HG02759 (cell line): ENCODE results near the gene IFITM5.

ENCODE experiments used
- ATAC-seq: cut with Tn5 transposase; IDR thresholded peaks from one replicate; pipeline ENCODE4 v1.9.1; 2021; ENCODE audit warnings: mild to moderate bottlenecking, moderate library complexity; ENCODE audit not compliant: unreplicated experiment

The IFITM5 gene

GRCh38 chr11:269146-269890 lies 30.0 kb downstream of the IFITM5 start:
- ATAC-seq = peak; percentile 69

- peak; percentile 47 for ATAC-seq
Observed at GRCh38 chr11:268716-269145, 30.6 kb downstream of the IFITM5 start.

GRCh38 chr11:267491-267994 lies 31.8 kb downstream of the IFITM5 start:
- no peak for ATAC-seq

- no peak for ATAC-seq
Observed at GRCh38 chr11:266676-267439, 32.5 kb downstream of the IFITM5 start.

GRCh38 chr11:261624-262023 lies 37.7 kb downstream of the IFITM5 start:
- ATAC-seq = no peak

- no peak for ATAC-seq
Observed at GRCh38 chr11:259413-259812, 39.9 kb downstream of the IFITM5 start.

- no peak for ATAC-seq
Observed at GRCh38 chr11:257766-258493, 41.4 kb downstream of the IFITM5 start.

- no peak for ATAC-seq
Observed at GRCh38 chr11:256952-257737, 42.2 kb downstream of the IFITM5 start.

GRCh38 chr11:255816-256215 lies 43.5 kb downstream of the IFITM5 start:
- no peak for ATAC-seq

- ATAC-seq = no peak
Observed at GRCh38 chr11:255176-255575, 44.1 kb downstream of the IFITM5 start.

- ATAC-seq = no peak
Observed at GRCh38 chr11:253886-254270, 45.4 kb downstream of the IFITM5 start.

GRCh38 chr11:253160-253885 lies 46.0 kb downstream of the IFITM5 start:
- ATAC-seq = no peak

GRCh38 chr11:252666-253065 lies 46.7 kb downstream of the IFITM5 start:
- no peak for ATAC-seq

GRCh38 chr11:251550-251949 lies 47.8 kb downstream of the IFITM5 start:
- ATAC-seq = no peak

GRCh38 chr11:250740-251299 lies 48.5 kb downstream of the IFITM5 start:
- ATAC-seq = no peak

- no peak for ATAC-seq
Observed at GRCh38 chr11:250274-250673, 49.1 kb downstream of the IFITM5 start.

GRCh38 chr11:249062-249461 lies 50.3 kb downstream of the IFITM5 start:
- ATAC-seq = no peak
